ENCODE results near the gene DLX3. TPM values are rescaled to one million over a fixed set of nuclear protein-coding genes. Genes with fewer than 3 reads are reported as not detected.

The DLX3 gene
- total RNA-seq, 2 donors from 2014 or later, result 0.12 TPM; not detected in 1

- no peak for DNase-seq (ENCODE audit: low spot score)
- Histone ChIP-seq H3K27me3 (peaks cover 34 to 43% of the 10 kb centered on the region in 2 donors), H3K4me1 (peaks cover 0 to 19% of the 10 kb centered on the region in 2 donors), H3K9me3 (no peaks in the 10 kb centered on the region), H3K36me3 (no peaks in the 10 kb centered on the region), H3K27ac (no peak overlapping the region), H3K4me3 (no peak overlapping the region)
- no peak for TF ChIP-seq CTCF (IDR thresholded peaks at IDR 0.05)
These were observed 32.3 kb downstream of the DLX3 start for GRCh38 chr17:49962599-49963308.

- Histone ChIP-seq H3K4me3 (no peak overlapping the region), H3K4me1 (peaks cover 0 to 11% of the 10 kb centered on the region in 2 donors), H3K36me3 (no peaks in the 10 kb centered on the region), H3K27ac (no peak overlapping the region), H3K27me3 (peaks cover 10 to 20% of the 10 kb centered on the region in 2 donors), H3K9me3 (no peaks in the 10 kb centered on the region)
- DNase-seq (ENCODE audit: low spot score), result no peak
- TF ChIP-seq CTCF (IDR thresholded peaks at IDR 0.05), result no peak
These were observed 35.7 kb downstream of the DLX3 start for GRCh38 chr17:49959183-49959935.

GRCh38 chr17:49958723-49959122 is 36.3 kb downstream of the DLX3 start:
- H3K4me3 ChIP-seq, result no peak overlapping the region
- peaks cover 3 to 13% of the 10 kb centered on the region in 2 donors for H3K27me3 ChIP-seq
- no peaks in the 10 kb centered on the region for H3K36me3 ChIP-seq
- no peak for DNase-seq (ENCODE audit: low spot score)
- H3K4me1 ChIP-seq, result peaks cover 0 to 4% of the 10 kb centered on the region in 2 donors
- H3K27ac ChIP-seq, result no peak overlapping the region
- TF ChIP-seq CTCF (IDR thresholded peaks at IDR 0.05), result no peak
- H3K9me3 ChIP-seq, result no peaks in the 10 kb centered on the region

GRCh38 chr17:49957350-49957749 is 37.7 kb downstream of the DLX3 start:
- H3K4me1 ChIP-seq, result no peaks in the 10 kb centered on the region
- H3K27ac ChIP-seq, result no peak overlapping the region
- H3K36me3 ChIP-seq, result no peaks in the 10 kb centered on the region
- DNase-seq (ENCODE audit: low spot score), result no peak
- peaks cover 0 to 2% of the 10 kb centered on the region in 2 donors for H3K27me3 ChIP-seq
- H3K4me3 ChIP-seq, result no peak overlapping the region
- TF ChIP-seq CTCF (IDR thresholded peaks at IDR 0.05), result no peak
- H3K9me3 ChIP-seq, result no peaks in the 10 kb centered on the region

GRCh38 chr17:49956780-49957179 is 38.2 kb downstream of the DLX3 start:
- Histone ChIP-seq H3K27me3 (no peaks in the 10 kb centered on the region), H3K27ac (no peak overlapping the region), H3K9me3 (no peaks in the 10 kb centered on the region), H3K36me3 (no peaks in the 10 kb centered on the region), H3K4me3 (no peak overlapping the region), H3K4me1 (no peaks in the 10 kb centered on the region)
- TF ChIP-seq CTCF (IDR thresholded peaks at IDR 0.05), result no peak
- DNase-seq (ENCODE audit: low spot score), result no peak

Data from right atrium auricular region (tissue), 2 donors.